ENCODE data around the gene RGS6.

DNA sequence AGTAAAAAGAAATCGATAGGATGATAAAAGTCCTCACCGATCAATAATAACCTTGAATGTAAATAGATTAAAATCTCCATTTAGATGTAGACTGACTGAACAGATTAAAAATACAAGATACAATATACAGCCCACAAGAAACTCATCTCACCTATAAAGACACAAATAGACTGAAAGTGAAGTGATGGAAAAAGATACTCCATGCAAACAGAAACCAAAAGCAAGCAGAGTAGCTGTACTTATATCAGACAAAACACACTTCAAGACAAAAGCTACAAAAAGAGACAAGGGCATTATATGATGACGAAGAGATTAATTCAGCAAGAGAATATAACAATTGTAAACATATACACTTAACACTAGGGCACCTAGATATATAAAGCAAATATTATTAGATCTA lies 444.8 kb downstream of the RGS6 start:
- TF ChIP-seq POLR2A (IDR thresholded peaks at IDR 0.05; ENCODE audit: low read depth, low read length) (no peak), SPI1 (IDR thresholded peaks at IDR 0.05; ENCODE audit: low read depth, low read length) (no peak), POLR2AphosphoS5 (IDR thresholded peaks at IDR 0.05; ENCODE audit: low read depth, low read length) (no peak), POU2F2 (IDR thresholded peaks at IDR 0.05; ENCODE audit: low read depth, low read length) (no peak)
